Mesendoderm (in vitro differentiated cells): ENCODE data around the gene CXCL12.

ENCODE experiments used
- DNase-seq: peaks from one replicate; pipeline ENCODE4 v3.0.0; 2013
- H2AK5ac ChIP-seq: 2 replicates; pipeline ENCODE4 v1.6.1; 2013; ENCODE audit warnings: low read length, inconsistent platforms
- H2BK120ac ChIP-seq: 2 replicates; pipeline ENCODE4 v1.6.1; 2013; ENCODE audit warnings: low read depth, mild to moderate bottlenecking, low read length, moderate library complexity, mixed read lengths
- H2BK15ac ChIP-seq: replicated peaks from 2 replicates; pipeline ENCODE4 v1.6.1; 2013; ENCODE audit warnings: low read depth, mild to moderate bottlenecking, moderate library complexity
- H2BK5ac ChIP-seq: 2 replicates; pipeline ENCODE4 v1.6.1; 2013; ENCODE audit warnings: low read length, inconsistent platforms
- H3K18ac ChIP-seq: 2 replicates; pipeline ENCODE4 v1.6.1; 2013; ENCODE audit warnings: mild to moderate bottlenecking, low read length, mixed read lengths
- H3K23ac ChIP-seq: one replicate; pipeline ENCODE4 v1.6.1; 2013; ENCODE audit warnings: low read length
- H3K27ac ChIP-seq: 2 replicates; pipeline ENCODE4 v1.5.1; 2013; ENCODE audit warnings: low read depth, mild to moderate bottlenecking, inconsistent platforms, low read length, moderate library complexity
- H3K27me3 ChIP-seq: 2 replicates; pipeline ENCODE4 v1.6.1; 2013; ENCODE audit warnings: low read length, control low read depth, mild to moderate bottlenecking, inconsistent platforms; ENCODE audit not compliant: insufficient read depth, poor library complexity
- H3K36me3 ChIP-seq: 2 replicates; pipeline ENCODE4 v1.6.1; 2013; ENCODE audit warnings: low read length, inconsistent platforms; ENCODE audit not compliant: control insufficient read depth, insufficient read depth
- H3K4ac ChIP-seq: one replicate; pipeline ENCODE4 v1.6.1; 2013; ENCODE audit warnings: low read depth, mild to moderate bottlenecking, low read length, moderate library complexity
- H3K4me1 ChIP-seq: 2 replicates; pipeline ENCODE4 v1.6.1; 2013; ENCODE audit warnings: low read depth, low read length, inconsistent platforms; ENCODE audit not compliant: control insufficient read depth
- H3K4me2 ChIP-seq: 2 replicates; pipeline ENCODE4 v1.6.1; 2013; ENCODE audit warnings: low read length
- H3K4me3 ChIP-seq: 2 replicates; pipeline ENCODE4 v1.5.1; 2013; ENCODE audit warnings: mild to moderate bottlenecking, low read length
- H3K56ac ChIP-seq: one replicate; pipeline ENCODE4 v1.6.1; 2013; ENCODE audit warnings: low read length
- H3K79me1 ChIP-seq: 2 replicates; pipeline ENCODE4 v1.6.1; 2013; ENCODE audit warnings: low read length, inconsistent platforms
- H3K79me2 ChIP-seq: 2 replicates; pipeline ENCODE4 v1.6.1; 2013; ENCODE audit warnings: mild to moderate bottlenecking, low read length; ENCODE audit not compliant: control insufficient read depth, insufficient read depth
- H3K9ac ChIP-seq: 2 replicates; pipeline ENCODE4 v1.6.1; 2013; ENCODE audit warnings: low read length, inconsistent platforms
- H4K5ac ChIP-seq: one replicate; pipeline ENCODE4 v1.6.1; 2013; ENCODE audit warnings: low read length
- H4K8ac ChIP-seq: one replicate; pipeline ENCODE4 v1.6.1; 2013; ENCODE audit warnings: low read depth, mild to moderate bottlenecking, control low read depth, low read length, moderate library complexity
- WGBS: extraction: QIAGEN DNeasy Blood & Tissue Kit; methylation state at CpG from one replicate; pipeline ENCODE4 v1.1.7; 2013; ENCODE audit warnings: low lambda C conversion rate, missing lambda C conversion rate; ENCODE audit not compliant: insufficient coverage; ENCODE audit errors: extremely low coverage; 5-methylcytosine and 5-hydroxymethylcytosine counted together

Gene CXCL12

GRCh38 chr10:44374155-44374554 lies 10.7 kb downstream of the CXCL12 start:
- Histone ChIP-seq H3K4me1 (no peaks in the 10 kb centered on the region), H2BK120ac (no peak overlapping the region)

GRCh38 chr10:44373341-44373995 lies 11.4 kb downstream of the CXCL12 start:
- H3K4ac ChIP-seq = no peak overlapping the region
- no peak overlapping the region for H3K4me2 ChIP-seq
- no peak overlapping the region for H2BK15ac ChIP-seq
- no peak overlapping the region for H3K9ac ChIP-seq
- no peaks in the 10 kb centered on the region for H3K79me1 ChIP-seq
- H4K5ac ChIP-seq = no peak overlapping the region
- no peaks in the 10 kb centered on the region for H3K27me3 ChIP-seq
- H4K8ac ChIP-seq = no peak overlapping the region
- no peak overlapping the region for H3K23ac ChIP-seq
- H2BK120ac ChIP-seq = no peak overlapping the region
- WGBS = no CpG with 5 or more reads among the region's 27 CpGs
- H3K79me2 ChIP-seq = no peaks in the 10 kb centered on the region
- H2AK5ac ChIP-seq = no peak overlapping the region
- no peak overlapping the region for H3K18ac ChIP-seq
- H3K27ac ChIP-seq = no peak overlapping the region
- no peaks in the 10 kb centered on the region for H3K4me1 ChIP-seq
- H3K36me3 ChIP-seq = no peaks in the 10 kb centered on the region
- no peak overlapping the region for H2BK5ac ChIP-seq
- no peak overlapping the region for H3K4me3 ChIP-seq
- H3K56ac ChIP-seq = no peak overlapping the region
- DNase-seq = no peak

More at GRCh38 chr10:44374155-44374554, 10.7 kb downstream of the CXCL12 start:
- no peak overlapping the region for H3K56ac ChIP-seq
- WGBS = no CpG with 5 or more reads among the region's 6 CpGs
- no peak overlapping the region for H4K8ac ChIP-seq
- no peak overlapping the region for H2BK15ac ChIP-seq
- no peak overlapping the region for H3K27ac ChIP-seq
- no peak overlapping the region for H4K5ac ChIP-seq
- H3K9ac ChIP-seq = no peak overlapping the region
- no peak overlapping the region for H3K18ac ChIP-seq
- no peak overlapping the region for H2AK5ac ChIP-seq
- no peak for DNase-seq
- no peaks in the 10 kb centered on the region for H3K27me3 ChIP-seq
- no peaks in the 10 kb centered on the region for H3K79me2 ChIP-seq
- H3K36me3 ChIP-seq = no peaks in the 10 kb centered on the region
- H3K4ac ChIP-seq = no peak overlapping the region
- H3K4me2 ChIP-seq = no peak overlapping the region
- no peak overlapping the region for H2BK5ac ChIP-seq
- no peaks in the 10 kb centered on the region for H3K79me1 ChIP-seq
- no peak overlapping the region for H3K23ac ChIP-seq
- H3K4me3 ChIP-seq = no peak overlapping the region

GRCh38 chr10:44372181-44372580 lies 12.7 kb downstream of the CXCL12 start:
- no peaks in the 10 kb centered on the region for H3K79me2 ChIP-seq
- no peak overlapping the region for H3K23ac ChIP-seq
- no peak overlapping the region for H2BK15ac ChIP-seq
- H3K4me3 ChIP-seq = no peak overlapping the region
- no peak overlapping the region for H3K4me2 ChIP-seq
- H3K4ac ChIP-seq = no peak overlapping the region
- DNase-seq = no peak
- H2BK5ac ChIP-seq = no peak overlapping the region
- WGBS = no CpG with 5 or more reads among the region's 5 CpGs
- no peak overlapping the region for H4K8ac ChIP-seq
- no peaks in the 10 kb centered on the region for H3K36me3 ChIP-seq
- no peaks in the 10 kb centered on the region for H3K27me3 ChIP-seq
- H3K27ac ChIP-seq = no peak overlapping the region
- H3K9ac ChIP-seq = no peak overlapping the region
- peak overlapping the region; percentile 70 for H2AK5ac ChIP-seq
- H3K4me1 ChIP-seq = no peaks in the 10 kb centered on the region
- no peak overlapping the region for H3K56ac ChIP-seq
- H2BK120ac ChIP-seq = no peak overlapping the region
- H3K18ac ChIP-seq = no peak overlapping the region
- H4K5ac ChIP-seq = no peak overlapping the region
- H3K79me1 ChIP-seq = no peaks in the 10 kb centered on the region

- no peak overlapping the region for H3K18ac ChIP-seq
- H2BK120ac ChIP-seq = no peak overlapping the region
- no peak overlapping the region for H2BK5ac ChIP-seq
- H3K4ac ChIP-seq = no peak overlapping the region
- no peaks in the 10 kb centered on the region for H3K79me1 ChIP-seq
- peak overlapping the region; percentile 2 for H3K9ac ChIP-seq
- H2BK15ac ChIP-seq = no peak overlapping the region
- peak overlapping the region; percentile 73 for H3K56ac ChIP-seq
- H2AK5ac ChIP-seq = no peak overlapping the region
- no peaks in the 10 kb centered on the region for H3K27me3 ChIP-seq
- H4K5ac ChIP-seq = no peak overlapping the region
- no peaks in the 10 kb centered on the region for H3K79me2 ChIP-seq
- H3K36me3 ChIP-seq = no peaks in the 10 kb centered on the region
- DNase-seq = peak; percentile 96
- peak overlapping the region; percentile 51 for H3K27ac ChIP-seq
- no peak overlapping the region for H3K4me2 ChIP-seq
- H3K4me1 ChIP-seq = no peaks in the 10 kb centered on the region
- no CpG with 5 or more reads among the region's 10 CpGs for WGBS
- no peak overlapping the region for H3K4me3 ChIP-seq
- H3K23ac ChIP-seq = no peak overlapping the region
- H4K8ac ChIP-seq = no peak overlapping the region
These were observed 14.1 kb downstream of the CXCL12 start for GRCh38 chr10:44370731-44371248.

GRCh38 chr10:44369854-44370253 lies 15.0 kb downstream of the CXCL12 start:
- H3K56ac ChIP-seq = no peak overlapping the region
- H3K4ac ChIP-seq = no peak overlapping the region
- H3K4me3 ChIP-seq = no peak overlapping the region
- no peak overlapping the region for H2BK5ac ChIP-seq
- no peak for DNase-seq
- H3K36me3 ChIP-seq = no peaks in the 10 kb centered on the region
- H4K5ac ChIP-seq = no peak overlapping the region
- no peak overlapping the region for H3K27ac ChIP-seq
- H3K23ac ChIP-seq = no peak overlapping the region
- H3K18ac ChIP-seq = no peak overlapping the region
- no peak overlapping the region for H3K4me2 ChIP-seq
- no peaks in the 10 kb centered on the region for H3K27me3 ChIP-seq
- no peak overlapping the region for H4K8ac ChIP-seq
- no peaks in the 10 kb centered on the region for H3K79me2 ChIP-seq
- WGBS = no CpG with 5 or more reads among the region's 1 CpG
- H2AK5ac ChIP-seq = no peak overlapping the region
- no peaks in the 10 kb centered on the region for H3K4me1 ChIP-seq
- H3K79me1 ChIP-seq = no peaks in the 10 kb centered on the region
- no peak overlapping the region for H2BK15ac ChIP-seq
- H3K9ac ChIP-seq = no peak overlapping the region
- H2BK120ac ChIP-seq = no peak overlapping the region

- no peak overlapping the region for H3K4me3 ChIP-seq
- H3K4ac ChIP-seq = no peak overlapping the region
- H3K18ac ChIP-seq = no peak overlapping the region
- H2BK120ac ChIP-seq = no peak overlapping the region
- DNase-seq = no peak
- H2BK15ac ChIP-seq = no peak overlapping the region
- no peak overlapping the region for H3K23ac ChIP-seq
- H3K4me1 ChIP-seq = no peaks in the 10 kb centered on the region
- no peaks in the 10 kb centered on the region for H3K79me2 ChIP-seq
- H2AK5ac ChIP-seq = no peak overlapping the region
- no peaks in the 10 kb centered on the region for H3K27me3 ChIP-seq
- H3K9ac ChIP-seq = no peak overlapping the region
- H2BK5ac ChIP-seq = no peak overlapping the region
- no peak overlapping the region for H3K4me2 ChIP-seq
- no peaks in the 10 kb centered on the region for H3K79me1 ChIP-seq
- H4K8ac ChIP-seq = no peak overlapping the region
- no peak overlapping the region for H3K27ac ChIP-seq
- no peaks in the 10 kb centered on the region for H3K36me3 ChIP-seq
- no CpG with 5 or more reads among the region's 6 CpGs for WGBS
- no peak overlapping the region for H4K5ac ChIP-seq
- no peak overlapping the region for H3K56ac ChIP-seq
These were observed 15.6 kb downstream of the CXCL12 start for GRCh38 chr10:44369296-44369695.
